ENCODE measurements around the gene ZNF770.

- TF ChIP-seq EZH2 (IDR thresholded peaks at IDR 0.05; ENCODE audit: borderline replicate concordance, low read depth, low read length, severe bottlenecking) = no peak
- TF ChIP-seq CTCF (IDR thresholded peaks at IDR 0.05; ENCODE audit: extremely low read depth in 1 of 2, insufficient read depth in 1 of 2, low read depth in 1 of 2, low read length in 2 of 2) = no peak
- TF ChIP-seq POLR2AphosphoS5 (IDR thresholded peaks at IDR 0.05; ENCODE audit: insufficient read depth, low read depth, low read length) = no peak
- TF ChIP-seq MAX (IDR thresholded peaks at IDR 0.05; ENCODE audit: insufficient read depth, insufficient read length) = no peak
Observed at GRCh38 chr15:34976743-34977142, 11.3 kb downstream of the ZNF770 start.
